Amniotic epithelial cell (primary cell): Measurements from ENCODE around the gene LRMDA.

ENCODE experiments used
- DNase-seq: peaks from one replicate; pipeline ENCODE4 v3.0.0-alpha.2; 2010; ENCODE audit warnings: low read depth

The LRMDA gene

GRCh38 chr10:75776738-75777504 is 345.5 kb downstream of the LRMDA start:
- no peak for DNase-seq

GRCh38 chr10:75778665-75779064 is 347.2 kb downstream of the LRMDA start:
- DNase-seq: no peak

- DNase-seq: no peak
Observed at GRCh38 chr10:75779276-75779675, 347.9 kb downstream of the LRMDA start.

GRCh38 chr10:75782463-75783248 is 351.2 kb downstream of the LRMDA start:
- DNase-seq: no peak

- DNase-seq: peak; percentile 7
Observed at GRCh38 chr10:75788394-75789205, 357.2 kb downstream of the LRMDA start.

GRCh38 chr10:75793848-75794247 is 362.4 kb downstream of the LRMDA start:
- no peak for DNase-seq

GRCh38 chr10:75801121-75801520 is 369.7 kb downstream of the LRMDA start:
- no peak for DNase-seq

GRCh38 chr10:75801661-75802060 is 370.2 kb downstream of the LRMDA start:
- DNase-seq: no peak

- DNase-seq: no peak
Observed at GRCh38 chr10:75803121-75803520, 371.7 kb downstream of the LRMDA start.

GRCh38 chr10:75803816-75804552 is 372.6 kb downstream of the LRMDA start:
- no peak for DNase-seq

- DNase-seq: no peak
Observed at GRCh38 chr10:75806186-75806585, 374.8 kb downstream of the LRMDA start.

- no peak for DNase-seq
Observed at GRCh38 chr10:75807456-75807855, 376.0 kb downstream of the LRMDA start.

- no peak for DNase-seq
Observed at GRCh38 chr10:75809003-75809402, 377.6 kb downstream of the LRMDA start.

GRCh38 chr10:75814014-75814413 is 382.6 kb downstream of the LRMDA start:
- no peak for DNase-seq

GRCh38 chr10:75815066-75815465 is 383.6 kb downstream of the LRMDA start:
- DNase-seq: no peak

GRCh38 chr10:75817198-75817597 is 385.8 kb downstream of the LRMDA start:
- no peak for DNase-seq

GRCh38 chr10:75818552-75818951 is 387.1 kb downstream of the LRMDA start:
- no peak for DNase-seq

GRCh38 chr10:75825235-75825634 is 393.8 kb downstream of the LRMDA start:
- DNase-seq: no peak

- no peak for DNase-seq
Observed at GRCh38 chr10:75825661-75826060, 394.2 kb downstream of the LRMDA start.

- DNase-seq: no peak
Observed at GRCh38 chr10:75826846-75827245, 395.4 kb downstream of the LRMDA start.

- no peak for DNase-seq
Observed at GRCh38 chr10:75827587-75828021, 396.2 kb downstream of the LRMDA start.

GRCh38 chr10:75828413-75828812 is 397.0 kb downstream of the LRMDA start:
- DNase-seq: no peak
